H1 (cell line): ENCODE results near the gene UGT1A9. TPM values are rescaled to one million over a fixed set of nuclear protein-coding genes. Genes with fewer than 3 reads are reported as not detected.

Experiments used
- CTCF ChIA-PET: fragments of 300-600 bp; sonication (Branson Sonifier 250); formaldehyde crosslinking; loops from one replicate; lab custom pipeline; 2021; ENCODE audit not compliant: partially characterized antibody; lab: Charles Lee
- POLR2A ChIA-PET: fragments of 300-600 bp; sonication (Branson Sonifier 250); formaldehyde crosslinking; loops from one replicate; lab custom pipeline; 2021; ENCODE audit warnings: inconsistent platforms; ENCODE audit not compliant: partially characterized antibody; lab: Charles Lee
- DNase-seq, 2 experiments: peaks; one replicate each; pipeline versions ENCODE4 v3.0.0 to v3.0.0-alpha.2; 2010 to 2022; ENCODE audit warnings: low spot score in 2 of 2, low read depth in 1 of 2, mixed read lengths in 1 of 2
- FAIRE-seq: peaks from 2 replicates; lab custom pipeline; 2011; peaks lifted over from hg19 to GRCh38; lab: Jason Lieb, UNC
- H2AFZ ChIP-seq: 2 replicates; pipeline ENCODE4 v1.8.1; 2012; ENCODE audit warnings: low read length, inconsistent platforms
- H2AK5ac ChIP-seq: 2 replicates; pipeline ENCODE4 v1.6.1; 2013; ENCODE audit warnings: low read depth, low read length
- H2BK120ac ChIP-seq: replicated peaks from 2 replicates; pipeline ENCODE3; 2013; ENCODE audit warnings: low read depth, low read length, inconsistent platforms
- H2BK12ac ChIP-seq: 2 replicates; pipeline ENCODE4 v1.6.1; 2013; ENCODE audit warnings: low read depth, low read length
- H2BK15ac ChIP-seq: 2 replicates; pipeline ENCODE4 v1.6.1; 2013; ENCODE audit warnings: low read length
- H2BK20ac ChIP-seq: 2 replicates; pipeline ENCODE4 v1.6.1; 2013; ENCODE audit warnings: low read length
- H2BK5ac ChIP-seq: 2 replicates; pipeline ENCODE4 v1.6.1; 2013; ENCODE audit warnings: low read depth, low read length
- H3K14ac ChIP-seq: 2 replicates; pipeline ENCODE4 v1.6.1; 2013; ENCODE audit warnings: inconsistent platforms; ENCODE audit not compliant: insufficient read length
- H3K18ac ChIP-seq: 2 replicates; pipeline ENCODE4 v1.6.1; 2013; ENCODE audit warnings: low read length; ENCODE audit errors: extremely low read depth
- H3K23ac ChIP-seq: 2 replicates; pipeline ENCODE4 v1.6.1; 2013; ENCODE audit warnings: inconsistent platforms; ENCODE audit not compliant: insufficient read length
- H3K23me2 ChIP-seq: 2 replicates; pipeline ENCODE4 v1.6.1; 2013; ENCODE audit warnings: low read depth, low read length
- H3K27ac ChIP-seq: 2 replicates; pipeline ENCODE4 v1.6.1; 2011; ENCODE audit warnings: low read depth, low read length, inconsistent platforms
- H3K27me3 ChIP-seq, 4 experiments: replicated peaks in 1 of 4; 1 replicate in 1 of 4; 2 replicates in 3 of 4; pipeline versions ENCODE4 v1.6.1 to v1.8.1; 2011 to 2013; ENCODE audit warnings: low read length in 3 of 4, mild to moderate bottlenecking in 3 of 4, inconsistent platforms in 2 of 4, mixed read lengths in 2 of 4, moderate library complexity in 1 of 4; ENCODE audit not compliant: control insufficient read depth in 3 of 4, insufficient read depth in 3 of 4; ENCODE audit errors: extremely low read depth in 1 of 4
- H3K36me3 ChIP-seq, 4 experiments: 2 replicates each; pipeline versions ENCODE4 v1.6.1 to v1.8.1; 2011 to 2013; ENCODE audit warnings: mild to moderate bottlenecking in 4 of 4, low read length in 3 of 4, moderate library complexity in 2 of 4, control low read depth in 1 of 4, inconsistent platforms in 1 of 4; ENCODE audit not compliant: insufficient read depth in 4 of 4, control insufficient read depth in 2 of 4
- H3K4ac ChIP-seq: replicated peaks from 2 replicates; pipeline ENCODE3; 2013; ENCODE audit warnings: low read length, low read depth, mixed read lengths, inconsistent platforms; ENCODE audit not compliant: insufficient read length
- H3K4me1 ChIP-seq, 4 experiments: replicated peaks in 1 of 4; 1 replicate in 1 of 4; 2 replicates in 3 of 4; pipeline versions ENCODE4 v1.6.1 to v1.8.1; 2011 to 2013; ENCODE audit warnings: low read length in 3 of 4, inconsistent platforms in 2 of 4, mixed read lengths in 1 of 4; ENCODE audit not compliant: insufficient read depth in 4 of 4, control insufficient read depth in 3 of 4
- H3K4me2 ChIP-seq, 2 experiments: 2 replicates each; pipeline versions ENCODE4 v1.6.1 to v1.8.1; 2011 to 2013; ENCODE audit warnings: low read depth in 2 of 2, low read length in 2 of 2, control low read depth in 1 of 2, inconsistent platforms in 1 of 2, mild to moderate bottlenecking in 1 of 2; ENCODE audit not compliant: insufficient read depth in 1 of 2
- H3K4me3 ChIP-seq, 4 experiments: fragments of 200-600, 300-600 bp in 1 of 4; sonication (generic), shearing (Covaris generic), sonication (Bioruptor Twin) in 1 of 4; 2 replicates each; pipeline versions ENCODE4 v1.5.1 to v1.8.1; 2011 to 2016; ENCODE audit warnings: low read length in 4 of 4, low read depth in 3 of 4, control low read depth in 2 of 4, inconsistent platforms in 2 of 4, mild to moderate bottlenecking in 2 of 4, mixed read lengths in 1 of 4, moderate library complexity in 1 of 4; ENCODE audit not compliant: insufficient read depth in 2 of 4; ENCODE audit errors: extremely low read depth in 1 of 4
- H3K56ac ChIP-seq: replicated peaks from 2 replicates; pipeline ENCODE3; 2013; ENCODE audit warnings: low read depth, mild to moderate bottlenecking, mixed read lengths, low read length, inconsistent platforms; ENCODE audit not compliant: insufficient read length
- H3K79me1 ChIP-seq: 2 replicates; pipeline ENCODE4 v1.6.1; 2013; ENCODE audit warnings: low read depth, low read length, control low read depth
- H3K79me2 ChIP-seq, 2 experiments: 2 replicates each; pipeline versions ENCODE4 v1.6.1 to v1.8.1; 2012 to 2013; ENCODE audit warnings: low read length in 2 of 2, mild to moderate bottlenecking in 2 of 2, inconsistent platforms in 1 of 2; ENCODE audit not compliant: insufficient read depth in 2 of 2, control insufficient read depth in 1 of 2
- H3K9ac ChIP-seq, 4 experiments: replicated peaks in 1 of 4; 1 replicate in 1 of 4; 2 replicates in 3 of 4; pipeline versions ENCODE4 v1.6.1 to v1.8.1; 2011 to 2013; ENCODE audit warnings: low read depth in 3 of 4, low read length in 3 of 4, control low read depth in 2 of 4, mild to moderate bottlenecking in 2 of 4, moderate library complexity in 2 of 4, inconsistent platforms in 1 of 4; ENCODE audit errors: extremely low read depth in 1 of 4
- H3K9me3 ChIP-seq, 2 experiments: 2 replicates each; pipeline versions ENCODE4 v1.6.1 to v1.8.1; 2012 to 2013; ENCODE audit warnings: mild to moderate bottlenecking in 2 of 2, moderate library complexity in 2 of 2, control low read depth in 1 of 2, inconsistent platforms in 1 of 2, low read depth in 1 of 2, low read length in 1 of 2, mixed read lengths in 1 of 2; ENCODE audit not compliant: insufficient read depth in 2 of 2
- H4K20me1 ChIP-seq, 2 experiments: replicated peaks in 1 of 2; 2 replicates each; pipeline versions ENCODE3 to v1.8.1; 2011 to 2013; ENCODE audit warnings: inconsistent platforms in 2 of 2, low read length in 2 of 2, mild to moderate bottlenecking in 1 of 2; ENCODE audit not compliant: insufficient read depth in 2 of 2, control insufficient read depth in 1 of 2
- H4K5ac ChIP-seq: 2 replicates; pipeline ENCODE4 v1.6.1; 2013; ENCODE audit warnings: low read length, low read depth, mixed read lengths, inconsistent platforms; ENCODE audit not compliant: insufficient read length
- H4K8ac ChIP-seq: 2 replicates; pipeline ENCODE4 v1.8.0; 2013; ENCODE audit warnings: mild to moderate bottlenecking, moderate library complexity, low read length, inconsistent platforms; ENCODE audit not compliant: insufficient read depth; ENCODE audit errors: extremely low read depth
- H4K91ac ChIP-seq: replicated peaks from 2 replicates; pipeline ENCODE3; 2013; ENCODE audit warnings: low read length, mixed read lengths, inconsistent platforms; ENCODE audit not compliant: insufficient read length
- E2F6 ChIP-seq: IDR thresholded peaks from 2 replicates; pipeline ENCODE4 v1.6.1; 2012; ENCODE audit warnings: inconsistent platforms
- KDM1A ChIP-seq: fragments of 200-600, 300-600 bp; sonication (generic); IDR thresholded peaks from 2 replicates; pipeline ENCODE4 v1.7.1; 2016; ENCODE audit warnings: mild to moderate bottlenecking, low read length, borderline replicate concordance
- KDM4A ChIP-seq: IDR thresholded peaks from one replicate; pipeline ENCODE4 v1.7.1; 2012; ENCODE audit warnings: low read depth, mild to moderate bottlenecking, moderate library complexity, low read length, inconsistent platforms; ENCODE audit not compliant: severe bottlenecking
- POLR2A ChIP-seq, 2 experiments: IDR thresholded peaks; 1 replicate in 1 of 2; 2 replicates in 1 of 2; pipeline ENCODE4 v1.6.1; 2011; ENCODE audit warnings: low read depth in 2 of 2, low read length in 2 of 2, mild to moderate bottlenecking in 2 of 2; ENCODE audit errors: control extremely low read depth in 1 of 2
- POLR2AphosphoS5 ChIP-seq: IDR thresholded peaks from 2 replicates; pipeline ENCODE4 v1.6.1; 2011; ENCODE audit warnings: low read depth, low read length
- RAD21 ChIP-seq, 2 experiments: IDR thresholded peaks in 1 of 2; conservative IDR thresholded peaks in 1 of 2; 2 replicates each; pipeline ENCODE4 v1.6.1; 2011; ENCODE audit warnings: low read depth in 2 of 2, low read length in 2 of 2, improper control_type of control experiment in 1 of 2, inconsistent platforms in 1 of 2, mild to moderate bottlenecking in 1 of 2, moderate library complexity in 1 of 2
- RNF2 ChIP-seq: fragments of 200-900, 300-1000 bp; sonication (generic); IDR thresholded peaks from 2 replicates; pipeline ENCODE4 v1.7.1; 2016; ENCODE audit warnings: borderline replicate concordance, low read depth, mild to moderate bottlenecking, antibody characterized with exemption, low read length; ENCODE audit not compliant: poor library complexity, severe bottlenecking; ENCODE audit errors: missing control alignments
- RXRA ChIP-seq: IDR thresholded peaks from 2 replicates; pipeline ENCODE4 v1.6.1; 2011; ENCODE audit warnings: low read depth, mild to moderate bottlenecking, low read length, moderate library complexity; ENCODE audit not compliant: insufficient read depth
- SIN3A ChIP-seq, 2 experiments: IDR thresholded peaks in 1 of 2; conservative IDR thresholded peaks in 1 of 2; 2 replicates each; pipeline ENCODE4 v1.6.1; 2011 to 2012; ENCODE audit warnings: low read length in 2 of 2, improper control_type of control experiment in 1 of 2, low read depth in 1 of 2, mild to moderate bottlenecking in 1 of 2
- WGBS, 2 experiments: shearing (Covaris generic) in 1 of 2; methylation state at CpG; one replicate each; pipeline versions ENCODE4 v1.1.6 to v1.1.7; 2013 to 2015; ENCODE audit warnings: low lambda C conversion rate in 2 of 2, mixed read lengths in 2 of 2, inconsistent platforms in 1 of 2, low coverage in 1 of 2, missing lambda C conversion rate in 1 of 2; ENCODE audit not compliant: insufficient replicate concordance in 2 of 2, insufficient coverage in 1 of 2, insufficient read length in 1 of 2; ENCODE audit errors: extremely low coverage in 1 of 2, missing lambda C conversion rate in 1 of 2; 5-methylcytosine and 5-hydroxymethylcytosine counted together
- polyA plus RNA-seq, 7 experiments: library from polyadenylated mRNA; depleted of rRNA in 3 of 7; stranded (reverse) in 5 of 7; unstranded in 2 of 7; fragments of >200 nt in 5 of 7; fragments of 200-250 nt in 2 of 7; gene quantifications; 1 replicate in 5 of 7; 2 replicates in 1 of 7; 4 replicates in 1 of 7; pipeline versions ENCODE4 v1.2.1 to v1.2.3, GENCODE V29; 2011 to 2013; ENCODE audit warnings: missing spikeins in 2 of 7, mixed read lengths in 2 of 7
- total RNA-seq: library from RNA; stranded (reverse); fragmentation: NEBNext Ultra II Directional; extraction: Animal tissue kit (Norgen Biotek cat#: 25700); gene quantifications from 2 replicates; pipeline ENCODE4 v1.2.1, GENCODE V29; 2021

The UGT1A9 gene
- total and polyA plus RNA-seq, 2 of the 8 experiments (the other 6 are each of a cell fraction or from before 2014, with no cell fraction given) = not detected

- no peak overlapping the region for H2AK5ac ChIP-seq
- no peak overlapping the region for H3K23ac ChIP-seq
- no peak for TF ChIP-seq RNF2
- no peak for TF ChIP-seq POLR2AphosphoS5
- TF ChIP-seq KDM1A = no peak
- no peak for TF ChIP-seq RXRA
- TF ChIP-seq SIN3A (conservative IDR thresholded peaks at IDR 0.05 in 1 of 2, IDR thresholded peaks at IDR 0.05 in 1 of 2; ENCODE audit: low read depth in 1 of 2, low read length in 2 of 2) = no peak
- no peak for TF ChIP-seq POLR2A (IDR thresholded peaks at IDR 0.05; ENCODE audit: control extremely low read depth in 1 of 2, low read depth in 2 of 2, low read length in 2 of 2)
- no peak for TF ChIP-seq KDM4A
- TF ChIP-seq E2F6 = no peak
- no peak for TF ChIP-seq RAD21 (IDR thresholded peaks at IDR 0.05 in 1 of 2, conservative IDR thresholded peaks at IDR 0.05 in 1 of 2; ENCODE audit: low read depth in 2 of 2, low read length in 2 of 2)
- no peaks in the 10 kb centered on the region for H3K36me3 ChIP-seq
- H3K4me1 ChIP-seq = peaks cover 0 to 8% (median 2%) of the 10 kb centered on the region in 4 experiments; a peak in 1 of 7 replicates
- no peak overlapping the region for H3K56ac ChIP-seq
- no peak overlapping the region for H3K27ac ChIP-seq
- H4K5ac ChIP-seq = no peak overlapping the region
- H3K4ac ChIP-seq = no peak overlapping the region
- H3K4me2 ChIP-seq = no peak overlapping the region
- no peak overlapping the region for H2BK5ac ChIP-seq
- peaks cover 0 to 2% of the 10 kb centered on the region in 2 experiments; a peak in 1 of 4 replicates for H3K9me3 ChIP-seq
- no peak for DNase-seq
- H2BK15ac ChIP-seq = 0 out of 2 replicates have a peak overlapping the region, but pooled peaks have one; percentile 73
- POLR2A ChIA-PET = no interaction called here
- H4K20me1 ChIP-seq = no peaks in the 10 kb centered on the region
- H4K91ac ChIP-seq = peak overlapping the region; percentile 7
- CTCF ChIA-PET = interaction anchor here (0.5 to 2.7 kb wide), 4 partner anchors 8 to 243 kb away, joined by 3 to 19 read pairs (median 3); no protein-coding TSS in a partner anchor
- no peak overlapping the region for H2BK20ac ChIP-seq
- 88% methylated on average over 11 of the region's 11 CpGs; no CpG with 5 or more reads in 1 of the 2 experiments for WGBS, 2 experiments
- H2BK12ac ChIP-seq = no peak overlapping the region
- H3K23me2 ChIP-seq = peaks cover 2% of the 10 kb centered on the region; the same call in 1 of the 2 replicates
- H3K18ac ChIP-seq = no peak overlapping the region
- H3K79me1 ChIP-seq = no peaks in the 10 kb centered on the region
- FAIRE-seq = no peak
- no peak overlapping the region for H3K4me3 ChIP-seq
- H3K9ac ChIP-seq = no peak overlapping the region
- H2AFZ ChIP-seq = no peak overlapping the region
- H4K8ac ChIP-seq = no peak overlapping the region
- H3K27me3 ChIP-seq = no peaks in the 10 kb centered on the region
- H2BK120ac ChIP-seq = no peak overlapping the region
- no peak overlapping the region for H3K14ac ChIP-seq
- no peaks in the 10 kb centered on the region for H3K79me2 ChIP-seq
Measured at GRCh38 chr2:233691443-233692433, 20.0 kb downstream of the UGT1A9 start.
